Endothelial cell of umbilical vein (primary cell): ENCODE results near the gene TMEM161A. TPM values are rescaled to one million over a fixed set of nuclear protein-coding genes. Genes with fewer than 3 reads are reported as not detected.

Experiments used
- BruUV-seq: library from RNA; stranded (reverse); fragments of 400-500 nt; replicated peaks from 2 replicates; lab custom pipeline; 2021; lab: Mats Ljungman, UMichigan
- CTCF ChIA-PET: fragments of 300-600, 350-600 bp; sonication (Branson Sonifier 250); formaldehyde crosslinking; loops from one replicate; lab custom pipeline; 2021; ENCODE audit warnings: antibody characterized with exemption, inconsistent platforms; lab: Charles Lee
- POLR2A ChIA-PET: fragments of 300-600, 350-600 bp; sonication (Branson Sonifier 250); formaldehyde crosslinking; loops from one replicate; lab custom pipeline; 2021; ENCODE audit warnings: antibody characterized with exemption, inconsistent platforms; lab: Charles Lee
- DNase-seq: peaks from one replicate; pipeline ENCODE4 v3.0.0-alpha.2; 2011; ENCODE audit warnings: low read depth, low spot score
- FAIRE-seq: peaks from 2 replicates; lab custom pipeline; 2011; peaks lifted over from hg19 to GRCh38; lab: Jason Lieb, UNC
- H2AFZ ChIP-seq: 2 replicates; pipeline ENCODE4 v1.6.0; 2012; ENCODE audit warnings: low read depth, low read length, control low read depth, inconsistent platforms
- H3K27ac ChIP-seq: 2 replicates; pipeline ENCODE4 v1.5.1; 2011; ENCODE audit warnings: low read depth, mild to moderate bottlenecking, control low read depth, low read length, moderate library complexity; ENCODE audit not compliant: insufficient read depth
- H3K27me3 ChIP-seq, 2 experiments: 2 replicates each; pipeline versions ENCODE4 v1.6.0 to v1.6.1; 2011; ENCODE audit warnings: low read length in 2 of 2, mixed read lengths in 1 of 2; ENCODE audit not compliant: control insufficient read depth in 2 of 2, insufficient read depth in 2 of 2
- H3K36me3 ChIP-seq, 2 experiments: 2 replicates in 1 of 2; 3 replicates in 1 of 2; pipeline ENCODE4 v1.5.1; 2011; ENCODE audit warnings: low read length in 2 of 2, mild to moderate bottlenecking in 1 of 2, moderate library complexity in 1 of 2; ENCODE audit not compliant: control insufficient read depth in 2 of 2, insufficient read depth in 2 of 2; ENCODE audit errors: extremely low read depth in 1 of 2
- H3K4me1 ChIP-seq: 3 replicates; pipeline ENCODE4 v1.5.1; 2011; ENCODE audit warnings: mild to moderate bottlenecking, low read length; ENCODE audit not compliant: control insufficient read depth, insufficient read depth; ENCODE audit errors: extremely low read depth
- H3K4me2 ChIP-seq: 2 replicates; pipeline ENCODE4 v1.6.1; 2011; ENCODE audit warnings: low read length, control low read depth, mixed read lengths; ENCODE audit not compliant: insufficient read depth
- H3K4me3 ChIP-seq, 3 experiments: fragments of 200-600 bp in 1 of 3; sonication (generic), shearing (Covaris generic) in 1 of 3; replicated peaks in 1 of 3; 2 replicates each; pipeline ENCODE4 v1.5.1; 2011 to 2016; ENCODE audit warnings: control low read depth in 3 of 3, low read length in 3 of 3, mild to moderate bottlenecking in 2 of 3, inconsistent platforms in 1 of 3, low read depth in 1 of 3, moderate library complexity in 1 of 3; ENCODE audit not compliant: insufficient read depth in 1 of 3
- H3K79me2 ChIP-seq: 2 replicates; pipeline ENCODE4 v1.6.0; 2012; ENCODE audit warnings: low read length, inconsistent platforms; ENCODE audit not compliant: control insufficient read depth, insufficient read depth
- H3K9ac ChIP-seq: replicated peaks from 2 replicates; pipeline ENCODE3; 2011; ENCODE audit warnings: low read length, control low read depth; ENCODE audit not compliant: insufficient read depth; ENCODE audit errors: extremely low read depth
- H3K9me1 ChIP-seq: replicated peaks from 3 replicates; pipeline ENCODE4 v1.6.0; 2011; ENCODE audit warnings: mild to moderate bottlenecking, low read length; ENCODE audit not compliant: control insufficient read depth, insufficient read depth; ENCODE audit errors: extremely low read depth
- H3K9me3 ChIP-seq: replicated peaks from 2 replicates; pipeline ENCODE4 v1.5.1; 2012; ENCODE audit warnings: low read length, inconsistent platforms; ENCODE audit not compliant: control insufficient read depth, insufficient read depth
- H4K20me1 ChIP-seq: replicated peaks from 2 replicates; pipeline ENCODE3; 2011; ENCODE audit warnings: mild to moderate bottlenecking, low read length; ENCODE audit not compliant: control insufficient read depth, insufficient read depth; ENCODE audit errors: extremely low read depth
- CTCF ChIP-seq, 2 donors: IDR thresholded peaks; 1 replicate in 1 of 2; 2 replicates in 1 of 2; pipeline ENCODE4 v1.5.1; 2011; ENCODE audit warnings: low read length in 2 of 2, mild to moderate bottlenecking in 2 of 2, moderate library complexity in 2 of 2, control low read depth in 1 of 2, inconsistent platforms in 1 of 2, low read depth in 1 of 2; ENCODE audit not compliant: insufficient read depth in 1 of 2; ENCODE audit errors: extremely low read depth in 1 of 2
- MAX ChIP-seq: IDR thresholded peaks from 2 replicates; pipeline ENCODE4 v1.6.1; 2011; ENCODE audit not compliant: insufficient read depth, insufficient read length
- dilution Hi-C: fragments of 300-500 bp; cut with MboI; formaldehyde crosslinking; loops from one replicate; pipeline ENCODE4 v1.15.0; 2019; ENCODE audit warnings: low sequenced_read_pairs; ENCODE audit not compliant: extremely low pct_ligation_motif_present
- intact Hi-C: fragments of 100-400 bp; cut with micrococcal nuclease; formaldehyde crosslinking; loops from one replicate; pipeline ENCODE4 v1.10.0; 2022
- polyA plus RNA-seq, 4 experiments: library from polyadenylated mRNA; depleted of rRNA in 3 of 4; stranded (reverse) in 3 of 4; unstranded in 1 of 4; fragments of >200 nt; gene quantifications; 2 replicates each; pipeline versions ENCODE4 v1.2.1 to v1.2.3, GENCODE V29; 2011 to 2012; ENCODE audit warnings: missing spikeins in 1 of 4
- total RNA-seq: library from RNA; stranded (reverse); gene quantifications from 2 replicates; pipeline ENCODE4 v1.2.3, GENCODE V29; 2021

TMEM161A gene
- total and polyA plus RNA-seq, 2 donors (not counting 3 experiments of a cell fraction or from before 2014, with no cell fraction given) = 24.1 to 54.9 TPM

- FAIRE-seq (no peak), DNase-seq (peak; percentile 15)
- POLR2A ChIA-PET = no interaction called here
- dilution Hi-C loops = no loop called here
- TF ChIP-seq CTCF (IDR thresholded peaks at IDR 0.05; ENCODE audit: extremely low read depth in 1 of 2, insufficient read depth in 1 of 2, low read depth in 1 of 2, low read length in 2 of 2) (peak; percentile 71 to 80), MAX (no peak)
- Histone ChIP-seq H3K79me2 (peaks cover 11% of the 10 kb centered on the region), H3K4me2 (no peak overlapping the region), H3K36me3 (no peaks in the 10 kb centered on the region), H2AFZ (no peak overlapping the region), H3K4me3 (no peak overlapping the region), H3K9ac (no peak overlapping the region), H3K27me3 (no peaks in the 10 kb centered on the region), H3K9me1 (no peaks in the 10 kb centered on the region), H3K9me3 (no peaks in the 10 kb centered on the region), H3K4me1 (peaks cover 5% of the 10 kb centered on the region), H4K20me1 (no peaks in the 10 kb centered on the region), H3K27ac (no peak overlapping the region)
- intact Hi-C loops = loop anchor here (1.0 kb wide), 1 partner anchor 156 kb away; no protein-coding TSS in a partner anchor
- CTCF ChIA-PET = interaction anchor here (2.5 kb wide), 1 partner anchor 157 kb away, joined by 16 read pairs; no protein-coding TSS in a partner anchor
- no TSS peak for BruUV-seq
These were observed 47.8 kb upstream of the TMEM161A start for GRCh38 chr19:19185853-19186740.
